ENCODE measurements around the gene METTL8.
A peak's percentile ranks its signal among the peaks of the same experiment; 100 is the strongest.

METTL8 gene

DNA sequence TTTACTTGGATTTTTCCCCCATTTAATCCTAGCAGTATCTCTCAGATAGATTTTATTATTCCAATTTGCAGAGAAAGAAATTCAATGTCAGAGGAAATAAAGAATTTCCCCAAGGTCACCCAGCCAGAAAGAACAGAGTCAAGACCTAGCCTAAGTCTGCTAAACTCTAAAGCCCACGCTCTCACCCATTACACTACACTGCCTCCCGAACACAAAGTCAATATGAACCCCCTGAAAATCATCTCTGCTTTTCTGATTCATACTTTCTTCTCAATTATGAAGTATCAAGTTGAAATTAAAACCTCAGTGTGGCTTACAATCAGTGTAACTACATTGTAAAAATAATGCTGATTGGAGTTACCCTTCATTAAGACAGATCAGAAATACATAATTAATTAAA lies 89.6 kb downstream of the METTL8 start:
- TF ChIP-seq EZH2phosphoT487 (IDR thresholded peaks at IDR 0.05; ENCODE audit: borderline replicate concordance), result no peak
- TF ChIP-seq, protein P1, sequence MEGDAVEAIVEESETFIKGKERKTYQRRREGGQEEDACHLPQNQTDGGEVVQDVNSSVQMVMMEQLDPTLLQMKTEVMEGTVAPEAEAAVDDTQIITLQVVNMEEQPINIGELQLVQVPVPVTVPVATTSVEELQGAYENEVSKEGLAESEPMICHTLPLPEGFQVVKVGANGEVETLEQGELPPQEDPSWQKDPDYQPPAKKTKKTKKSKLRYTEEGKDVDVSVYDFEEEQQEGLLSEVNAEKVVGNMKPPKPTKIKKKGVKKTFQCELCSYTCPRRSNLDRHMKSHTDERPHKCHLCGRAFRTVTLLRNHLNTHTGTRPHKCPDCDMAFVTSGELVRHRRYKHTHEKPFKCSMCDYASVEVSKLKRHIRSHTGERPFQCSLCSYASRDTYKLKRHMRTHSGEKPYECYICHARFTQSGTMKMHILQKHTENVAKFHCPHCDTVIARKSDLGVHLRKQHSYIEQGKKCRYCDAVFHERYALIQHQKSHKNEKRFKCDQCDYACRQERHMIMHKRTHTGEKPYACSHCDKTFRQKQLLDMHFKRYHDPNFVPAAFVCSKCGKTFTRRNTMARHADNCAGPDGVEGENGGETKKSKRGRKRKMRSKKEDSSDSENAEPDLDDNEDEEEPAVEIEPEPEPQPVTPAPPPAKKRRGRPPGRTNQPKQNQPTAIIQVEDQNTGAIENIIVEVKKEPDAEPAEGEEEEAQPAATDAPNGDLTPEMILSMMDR (conservative IDR thresholded peaks at IDR 0.05; ENCODE audit: low read length), result no peak
- Histone ChIP-seq H2AFZ (ENCODE audit: low read length) (no peak overlapping the region), H3K36me3 (ENCODE audit: insufficient read depth, low read length) (no peaks in the 10 kb centered on the region), H3K9me3 (ENCODE audit: insufficient read depth, low read depth, low read length) (no peaks in the 10 kb centered on the region), H3K79me2 (ENCODE audit: insufficient read depth, low read length) (no peaks in the 10 kb centered on the region), H3K9ac (ENCODE audit: low read depth, low read length, poor library complexity, severe bottlenecking) (no peak overlapping the region), H3K4me2 (ENCODE audit: low read depth, low read length, poor library complexity, severe bottlenecking) (no peak overlapping the region), H3K9me2 (replicated peaks; ENCODE audit: low read depth, low read length) (no peaks in the 10 kb centered on the region), H3F3A (ENCODE audit: low read depth) (no peaks in the 10 kb centered on the region), H3K27me3 (ENCODE audit: insufficient read depth, low read length, poor library complexity, severe bottlenecking) (no peaks in the 10 kb centered on the region), H3K4me3 (ENCODE audit: low read length, poor library complexity, severe bottlenecking) (no peak overlapping the region), H3K4me1 (ENCODE audit: insufficient read depth, low read length, poor library complexity, severe bottlenecking) (peaks cover 58% of the 10 kb centered on the region), H4K20me1 (ENCODE audit: insufficient read depth, low read length, poor library complexity, severe bottlenecking) (no peaks in the 10 kb centered on the region)

DNA sequence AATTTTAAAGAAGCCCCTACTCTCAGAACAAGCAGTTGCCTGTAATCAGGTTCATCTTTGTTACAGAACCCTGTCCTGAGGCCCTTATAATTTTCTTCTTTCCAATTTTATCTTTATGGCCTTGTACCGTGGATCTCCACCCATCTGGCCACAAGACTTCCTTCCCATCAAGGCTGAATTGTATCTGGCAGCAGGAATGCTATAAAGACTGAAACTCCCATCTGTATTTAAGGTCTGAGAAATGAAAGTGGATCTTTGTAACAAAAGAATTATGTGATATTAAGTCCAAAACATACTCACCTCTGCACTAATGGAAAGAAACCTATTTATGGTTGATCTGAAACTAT lies 91.8 kb downstream of the METTL8 start:
- H3K9me2 ChIP-seq (replicated peaks; ENCODE audit: low read depth, low read length), result no peaks in the 10 kb centered on the region
- H3K9ac ChIP-seq (ENCODE audit: low read depth, low read length, poor library complexity, severe bottlenecking), result peak overlapping the region; percentile 58
- no peaks in the 10 kb centered on the region for H3K36me3 ChIP-seq (ENCODE audit: insufficient read depth, low read length)
- H2AFZ ChIP-seq (ENCODE audit: low read length), result peak overlapping the region; percentile 48; the same call in 1 of the 2 replicates
- TF ChIP-seq, protein P1 (conservative IDR thresholded peaks at IDR 0.05; ENCODE audit: low read length), result no peak
- TF ChIP-seq EZH2phosphoT487 (IDR thresholded peaks at IDR 0.05; ENCODE audit: borderline replicate concordance), result no peak
- peak overlapping the region; percentile 47 for H3K4me3 ChIP-seq (ENCODE audit: low read length, poor library complexity, severe bottlenecking)
- H4K20me1 ChIP-seq (ENCODE audit: insufficient read depth, low read length, poor library complexity, severe bottlenecking), result no peaks in the 10 kb centered on the region
- H3K4me1 ChIP-seq (ENCODE audit: insufficient read depth, low read length, poor library complexity, severe bottlenecking), result peaks cover 40% of the 10 kb centered on the region
- no peaks in the 10 kb centered on the region for H3K79me2 ChIP-seq (ENCODE audit: insufficient read depth, low read length)
- no peaks in the 10 kb centered on the region for H3K9me3 ChIP-seq (ENCODE audit: insufficient read depth, low read depth, low read length)
- peak overlapping the region; percentile 65 for H3K4me2 ChIP-seq (ENCODE audit: low read depth, low read length, poor library complexity, severe bottlenecking)
- no peaks in the 10 kb centered on the region for H3F3A ChIP-seq (ENCODE audit: low read depth)
- H3K27me3 ChIP-seq (ENCODE audit: insufficient read depth, low read length, poor library complexity, severe bottlenecking), result no peaks in the 10 kb centered on the region

- H3K4me1 ChIP-seq (ENCODE audit: insufficient read depth, low read length, poor library complexity, severe bottlenecking), result peaks cover 35% of the 10 kb centered on the region
Measured at GRCh38 chr2:171341394-171342066, 92.3 kb downstream of the METTL8 start.

More at GRCh38 chr2:171341394-171342066, 92.3 kb downstream of the METTL8 start:
- Histone ChIP-seq H3K79me2 (ENCODE audit: insufficient read depth, low read length) (no peaks in the 10 kb centered on the region), H3K4me2 (ENCODE audit: low read depth, low read length, poor library complexity, severe bottlenecking) (peak overlapping the region; percentile 65), H3K9me2 (replicated peaks; ENCODE audit: low read depth, low read length) (no peaks in the 10 kb centered on the region), H3F3A (ENCODE audit: low read depth) (no peaks in the 10 kb centered on the region), H2AFZ (ENCODE audit: low read length) (no peak overlapping the region), H3K9me3 (ENCODE audit: insufficient read depth, low read depth, low read length) (no peaks in the 10 kb centered on the region), H3K4me3 (ENCODE audit: low read length, poor library complexity, severe bottlenecking) (peak overlapping the region; percentile 47), H3K27me3 (ENCODE audit: insufficient read depth, low read length, poor library complexity, severe bottlenecking) (no peaks in the 10 kb centered on the region), H3K9ac (ENCODE audit: low read depth, low read length, poor library complexity, severe bottlenecking) (peak overlapping the region; percentile 58), H3K36me3 (ENCODE audit: insufficient read depth, low read length) (no peaks in the 10 kb centered on the region), H4K20me1 (ENCODE audit: insufficient read depth, low read length, poor library complexity, severe bottlenecking) (no peaks in the 10 kb centered on the region)
- no peak for TF ChIP-seq EZH2phosphoT487 (IDR thresholded peaks at IDR 0.05; ENCODE audit: borderline replicate concordance)
- TF ChIP-seq, protein P1 (conservative IDR thresholded peaks at IDR 0.05; ENCODE audit: low read length), result no peak
